HG03025 (cell line): ENCODE results near the gene REC114.
"Not testable (repeated sequence)": the region's sequence is repeated elsewhere in the genome, so short reads cannot be mapped to it uniquely, and the experiment has no call there.

Experiments
- ATAC-seq: cut with Tn5 transposase; IDR thresholded peaks from one replicate; pipeline ENCODE4 v1.9.1; 2021; ENCODE audit warnings: mild to moderate bottlenecking, moderate library complexity; ENCODE audit not compliant: unreplicated experiment, low FRiP score

REC114 gene

GRCh38 chr15:73570355-73571032, 127.5 kb downstream of the REC114 start:
- ATAC-seq: no peak

GRCh38 chr15:73571346-73571745, 128.4 kb downstream of the REC114 start:
- no peak for ATAC-seq

- no peak for ATAC-seq
Observed at GRCh38 chr15:73572296-73572695, 129.3 kb downstream of the REC114 start.

- ATAC-seq: no peak
Observed at GRCh38 chr15:73573037-73573436, 130.1 kb downstream of the REC114 start.

DNA sequence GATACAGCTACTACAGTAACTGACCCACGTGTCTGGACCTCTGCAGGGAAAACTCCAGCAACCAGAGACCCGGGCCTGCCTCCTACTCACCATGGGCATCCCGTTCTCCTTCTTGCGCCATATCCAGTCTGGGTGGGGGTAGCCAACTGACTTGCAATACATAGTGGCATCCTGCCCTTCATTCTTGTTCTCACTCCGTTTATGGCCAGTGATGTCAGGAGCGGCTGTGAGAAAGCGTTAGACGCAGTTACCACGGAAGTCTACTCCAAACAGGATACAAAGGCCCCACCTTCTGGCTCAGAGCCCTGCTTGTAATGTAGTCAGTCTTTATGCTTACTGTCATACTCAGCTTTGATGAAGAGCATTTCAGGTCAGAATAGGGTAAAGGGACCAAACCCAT, 130.6 kb downstream of the REC114 start:
- no peak for ATAC-seq

DNA sequence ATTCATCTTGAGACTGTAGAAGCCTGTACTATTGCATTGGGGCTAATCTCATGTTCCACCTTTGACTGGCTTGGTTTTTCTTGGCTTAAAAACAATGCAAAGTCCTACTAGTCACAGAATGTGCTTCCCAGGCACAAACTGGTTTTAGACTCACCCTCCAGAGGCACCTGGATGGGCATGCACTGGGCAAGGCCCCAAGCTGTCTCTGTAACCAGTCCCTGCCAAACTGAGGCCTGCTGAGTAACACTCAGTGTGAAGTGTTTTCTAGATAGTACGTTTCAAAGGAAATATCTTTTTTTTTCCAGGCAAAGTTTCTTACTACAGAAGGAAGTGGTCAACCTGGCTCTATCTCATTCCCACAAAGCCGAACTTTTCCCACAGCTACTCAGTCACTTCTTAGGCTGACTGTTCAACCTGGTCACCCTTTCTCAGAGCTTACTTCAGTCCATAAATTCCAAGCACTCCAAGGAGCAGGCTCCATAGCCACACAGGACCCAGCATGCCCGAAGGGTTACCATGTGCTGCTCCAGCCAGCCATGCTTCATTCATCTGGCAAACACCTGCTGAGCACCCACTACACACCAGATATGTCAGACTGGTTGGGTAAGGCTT, 132.8 kb downstream of the REC114 start:
- ATAC-seq: no peak

GRCh38 chr15:73577593-73577992, 134.6 kb downstream of the REC114 start:
- not testable (repeated sequence) for ATAC-seq

DNA sequence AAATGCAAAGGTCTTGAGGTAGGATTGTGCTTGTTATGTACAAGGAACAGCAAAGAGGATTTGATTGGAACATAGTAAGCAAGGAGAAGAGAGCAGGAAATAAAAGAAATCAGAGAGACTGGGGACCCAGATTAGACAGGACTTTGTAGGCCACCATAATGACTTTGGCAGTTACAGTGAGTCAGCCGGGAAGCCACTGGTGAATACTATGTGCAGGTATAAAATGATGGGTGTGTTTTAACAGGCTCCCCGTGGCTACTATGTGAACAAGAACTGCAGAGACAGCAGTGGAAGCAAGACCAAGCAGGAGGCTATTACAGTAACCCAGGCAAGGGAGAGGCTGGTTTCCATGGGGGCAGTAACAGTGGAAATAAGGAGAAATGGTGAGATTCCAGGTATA, 135.1 kb downstream of the REC114 start:
- ATAC-seq: no peak

DNA sequence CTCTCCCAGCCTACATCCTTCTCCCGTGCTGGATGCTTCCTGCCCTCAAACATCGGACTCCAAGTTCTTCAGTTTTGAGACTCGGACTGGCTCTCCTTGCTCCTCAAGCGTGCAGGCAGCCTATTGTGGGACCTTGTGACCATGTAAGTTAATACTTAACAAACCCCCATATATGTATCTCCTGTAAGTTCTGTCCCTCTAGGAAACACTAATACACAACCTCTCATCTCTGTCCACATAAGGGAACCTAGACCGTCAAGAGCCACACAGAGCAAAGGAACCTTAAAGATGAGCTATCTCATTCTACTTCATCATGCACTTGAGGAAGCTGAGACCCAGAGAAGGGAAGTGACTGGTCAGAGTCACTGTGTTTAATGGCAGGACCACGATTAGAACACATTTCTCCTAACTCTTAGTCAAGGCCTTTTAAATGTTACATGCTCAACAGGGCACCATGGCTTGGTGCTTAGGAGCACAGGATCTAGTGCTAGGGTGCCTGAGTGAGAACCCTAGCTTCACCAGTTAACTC, 140.0 kb downstream of the REC114 start:
- no peak for ATAC-seq

DNA sequence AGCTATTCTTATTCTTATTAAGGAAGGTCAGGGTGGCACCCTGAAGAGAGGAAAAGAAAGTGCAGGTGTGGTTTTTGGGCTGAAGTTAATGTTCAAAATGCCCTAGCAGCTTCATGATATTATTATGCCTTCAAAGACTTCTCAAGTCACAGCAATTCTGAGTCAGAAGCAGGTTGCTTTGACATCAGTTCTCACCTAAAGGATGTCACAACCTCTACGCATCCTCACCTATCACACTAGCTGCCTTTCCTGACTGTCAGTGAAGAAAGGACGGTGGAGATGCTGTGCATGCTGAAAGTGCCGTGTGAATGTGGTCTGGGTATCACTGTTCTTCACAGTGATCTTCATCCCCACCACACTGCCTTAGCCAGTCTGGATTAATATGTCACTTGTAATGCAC, 140.6 kb downstream of the REC114 start:
- no peak for ATAC-seq

DNA sequence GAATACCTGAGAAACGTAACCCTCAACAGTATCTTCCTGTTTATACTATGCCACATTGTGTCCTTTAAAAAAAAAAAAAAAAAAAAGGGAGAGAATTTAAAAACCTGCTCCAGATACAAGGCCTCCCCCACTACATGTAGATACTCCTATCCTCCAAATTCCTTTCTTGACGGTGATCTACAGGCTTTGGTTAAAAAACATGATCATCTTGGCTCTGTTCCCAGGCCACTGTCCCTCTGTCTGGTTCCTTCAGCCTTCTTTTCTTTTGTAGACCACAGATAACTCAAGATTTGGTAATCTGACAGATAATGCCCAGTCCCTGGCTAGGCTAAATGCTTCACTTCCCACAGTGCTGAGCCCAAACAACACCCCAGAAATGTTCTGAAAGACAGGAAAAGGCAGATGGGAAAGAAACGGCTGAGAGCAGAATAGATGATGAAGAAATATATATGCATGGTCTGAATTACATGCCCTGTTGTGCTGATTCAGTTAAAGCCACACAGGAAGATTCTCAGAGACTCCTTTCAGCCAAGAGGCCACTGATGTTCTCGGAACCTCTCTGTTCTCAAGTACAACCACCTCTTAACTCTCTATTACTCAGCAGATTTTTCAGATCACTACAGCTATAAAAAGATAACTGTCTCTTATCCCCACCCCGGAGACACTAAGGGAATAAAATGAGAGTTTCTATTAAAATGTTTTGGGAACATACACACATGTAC, 141.9 kb downstream of the REC114 start:
- no peak for ATAC-seq

DNA sequence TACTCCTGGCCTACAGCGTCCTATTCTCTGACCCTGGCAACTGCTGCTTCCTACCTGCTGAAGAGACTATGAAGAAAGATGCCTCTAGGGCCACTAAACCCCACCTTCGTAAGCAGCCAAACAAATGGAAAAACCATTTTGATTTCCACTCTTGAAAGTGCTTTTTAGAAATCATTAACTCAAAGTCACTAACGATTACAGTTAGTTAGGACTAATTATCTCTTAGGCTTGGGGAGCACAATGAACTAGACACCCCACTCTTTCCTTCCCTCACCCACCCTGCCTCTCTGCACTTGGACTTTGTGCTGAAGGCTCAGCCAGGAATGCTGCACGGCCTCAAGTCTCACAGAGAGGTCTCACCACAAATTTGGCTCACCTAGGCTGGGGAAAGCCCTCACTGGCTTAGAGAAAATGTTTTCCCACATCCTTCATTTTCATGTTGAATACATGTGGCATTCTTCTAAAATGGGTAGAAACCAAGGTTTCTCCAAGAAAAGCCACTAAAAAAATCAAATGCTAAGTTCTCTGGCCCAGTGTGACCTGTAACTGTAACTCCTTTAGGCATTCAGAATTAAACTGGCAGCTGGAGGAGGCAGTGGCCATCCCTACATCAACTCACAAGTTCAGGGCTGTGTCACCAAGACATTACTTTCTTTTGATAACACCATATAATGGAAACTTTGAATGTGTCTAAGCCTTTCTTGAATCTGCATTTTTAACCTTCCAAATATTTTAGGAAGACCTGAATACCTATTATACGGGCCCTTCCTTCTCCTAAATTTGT, 143.1 kb downstream of the REC114 start:
- ATAC-seq: no peak

DNA sequence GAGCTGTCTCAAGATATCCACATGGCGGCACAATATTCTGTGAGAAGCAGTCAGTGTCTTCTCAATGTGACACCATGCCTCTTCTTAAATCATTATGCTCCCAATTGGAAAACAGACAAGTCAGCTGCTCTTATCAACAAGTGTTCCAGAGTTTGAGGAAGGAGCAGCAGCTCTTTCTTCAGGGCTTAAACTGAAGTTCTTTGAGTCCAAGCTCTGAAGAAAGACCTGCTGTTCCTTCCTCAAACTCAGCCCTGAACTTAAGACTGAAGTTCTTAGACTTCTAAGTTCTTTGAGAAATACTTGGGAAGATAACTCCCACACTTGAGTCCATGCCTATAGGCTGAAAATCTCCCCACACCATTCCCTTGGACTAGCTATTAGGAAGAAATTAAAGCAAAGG, 146.8 kb downstream of the REC114 start:
- no peak for ATAC-seq

GRCh38 chr15:73590263-73590662, 147.3 kb downstream of the REC114 start:
- ATAC-seq: no peak

DNA sequence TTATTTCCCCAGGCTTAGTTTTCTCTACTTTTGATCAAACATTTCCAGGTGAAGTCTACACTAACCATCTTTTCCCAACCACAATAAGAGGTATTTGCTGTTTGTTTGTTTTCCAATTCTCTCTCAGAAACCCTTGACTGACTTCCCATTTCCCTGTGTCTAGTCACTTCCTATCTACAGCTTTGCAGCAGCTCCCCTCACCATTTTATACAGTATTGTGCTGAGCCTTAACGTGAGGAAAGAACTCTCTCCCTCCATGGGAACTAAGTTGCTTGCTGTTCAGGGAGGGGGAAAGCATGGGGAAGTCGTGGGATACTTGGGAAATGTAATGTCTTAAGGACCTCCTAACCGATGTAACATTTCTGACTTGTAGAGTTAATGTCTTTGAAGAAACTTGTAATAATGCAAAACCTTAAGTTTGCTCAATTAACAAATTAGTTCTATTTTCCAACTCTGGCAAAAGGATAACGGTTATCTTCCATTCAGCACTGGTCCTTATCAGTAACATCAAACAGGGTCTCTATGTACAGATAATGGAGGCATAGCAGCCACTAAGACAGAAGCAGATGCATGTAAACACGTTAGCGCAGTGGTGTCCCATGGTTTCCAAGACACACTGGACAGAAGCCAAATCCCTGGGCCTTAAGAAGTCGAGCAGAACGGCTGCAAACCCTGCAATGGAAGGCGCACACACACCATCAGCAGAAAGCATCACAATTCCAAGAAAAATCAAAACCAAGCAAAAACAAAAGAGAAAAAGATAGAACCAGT, 150.5 kb downstream of the REC114 start:
- no peak for ATAC-seq

DNA sequence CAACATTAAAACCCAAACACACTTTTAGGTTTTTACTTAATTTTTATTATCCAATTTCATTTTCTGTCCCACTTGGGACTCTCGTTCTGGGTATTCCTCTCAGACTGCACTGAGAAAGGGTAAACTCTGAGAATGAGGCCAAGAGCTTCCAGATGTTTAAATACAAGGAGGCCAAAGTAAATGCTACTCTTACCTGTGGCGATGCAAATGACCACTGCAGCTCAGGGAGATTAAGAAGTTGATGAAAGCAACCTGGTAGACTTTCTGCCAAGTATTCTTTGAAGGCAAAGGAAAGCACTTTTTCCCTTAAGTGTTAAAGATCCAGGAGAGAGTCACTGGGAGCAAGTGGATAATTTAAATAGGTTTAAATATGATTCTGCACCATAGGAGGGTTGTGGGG, 151.1 kb downstream of the REC114 start:
- no peak for ATAC-seq

- no peak for ATAC-seq
Observed at GRCh38 chr15:73596174-73596573, 153.2 kb downstream of the REC114 start.

GRCh38 chr15:73597036-73597638, 154.2 kb downstream of the REC114 start:
- ATAC-seq: no peak

GRCh38 chr15:73598530-73599160, 155.7 kb downstream of the REC114 start:
- no peak for ATAC-seq
